SKM-1 (cell line): ENCODE data around the gene GYS2.

ENCODE experiments used
- DNase-seq: peaks from one replicate; lab custom pipeline; 2025; ENCODE audit not compliant: unreplicated experiment; lab: John Stamatoyannopoulos, UW

Gene GYS2

GRCh38 chr12:21553329-21553675 is 51.3 kb downstream of the GYS2 start:
- DNase-seq = no peak

GRCh38 chr12:21552635-21553328 is 51.9 kb downstream of the GYS2 start:
- no peak for DNase-seq

GRCh38 chr12:21551841-21552465 is 52.7 kb downstream of the GYS2 start:
- no peak for DNase-seq

- no peak for DNase-seq
Measured at GRCh38 chr12:21547437-21547836, 57.2 kb downstream of the GYS2 start.

GRCh38 chr12:21546716-21547115 is 57.9 kb downstream of the GYS2 start:
- no peak for DNase-seq

- no peak for DNase-seq
Measured at GRCh38 chr12:21545557-21545956, 59.1 kb downstream of the GYS2 start.

- no peak for DNase-seq
Measured at GRCh38 chr12:21543151-21543550, 61.5 kb downstream of the GYS2 start.

GRCh38 chr12:21542403-21542802 is 62.2 kb downstream of the GYS2 start:
- no peak for DNase-seq

- DNase-seq = no peak
Measured at GRCh38 chr12:21541773-21542172, 62.9 kb downstream of the GYS2 start.

GRCh38 chr12:21539797-21540196 is 64.8 kb downstream of the GYS2 start:
- no peak for DNase-seq

- DNase-seq = no peak
Measured at GRCh38 chr12:21538061-21538653, 66.5 kb downstream of the GYS2 start.

- DNase-seq = no peak
Measured at GRCh38 chr12:21529456-21529855, 75.2 kb downstream of the GYS2 start.

GRCh38 chr12:21528953-21529352 is 75.7 kb downstream of the GYS2 start:
- no peak for DNase-seq

- DNase-seq = no peak
Measured at GRCh38 chr12:21527451-21528180, 77.0 kb downstream of the GYS2 start.

- DNase-seq = no peak
Measured at GRCh38 chr12:21526721-21527345, 77.8 kb downstream of the GYS2 start.

GRCh38 chr12:21526053-21526452 is 78.6 kb downstream of the GYS2 start, which contains the start of gene SPX:
TSS of gene SPX (plus strand) at chr12:21526296. CDS start at chr12:21526473, 177 bp downstream.
- DNase-seq = no peak

GRCh38 chr12:21523148-21523547 is 81.5 kb downstream of the GYS2 start:
- no peak for DNase-seq

- DNase-seq = no peak
Measured at GRCh38 chr12:21521541-21521940, 83.1 kb downstream of the GYS2 start.

GRCh38 chr12:21518451-21518850 is 86.2 kb downstream of the GYS2 start:
- DNase-seq = no peak

GRCh38 chr12:21516281-21516680 is 88.4 kb downstream of the GYS2 start:
- DNase-seq = no peak

- no peak for DNase-seq
Measured at GRCh38 chr12:21509768-21510167, 94.9 kb downstream of the GYS2 start.
